B cell (primary cell): Measurements from ENCODE around the gene CCNB1IP1.

Experiments used
- EZH2 ChIP-seq: IDR thresholded peaks from 2 replicates; pipeline ENCODE4 v1.6.1; 2012; ENCODE audit warnings: borderline replicate concordance, low read depth, mild to moderate bottlenecking, moderate library complexity, low read length; ENCODE audit not compliant: insufficient read depth, poor library complexity, severe bottlenecking
- TF ChIP-seq, protein P1 (sequence below): fragments of 200-600 bp; IDR thresholded peaks from one replicate; pipeline ENCODE4 v1.8.0; 2022; ENCODE audit warnings: antibody characterized with exemption, mild to moderate bottlenecking

DNA sequence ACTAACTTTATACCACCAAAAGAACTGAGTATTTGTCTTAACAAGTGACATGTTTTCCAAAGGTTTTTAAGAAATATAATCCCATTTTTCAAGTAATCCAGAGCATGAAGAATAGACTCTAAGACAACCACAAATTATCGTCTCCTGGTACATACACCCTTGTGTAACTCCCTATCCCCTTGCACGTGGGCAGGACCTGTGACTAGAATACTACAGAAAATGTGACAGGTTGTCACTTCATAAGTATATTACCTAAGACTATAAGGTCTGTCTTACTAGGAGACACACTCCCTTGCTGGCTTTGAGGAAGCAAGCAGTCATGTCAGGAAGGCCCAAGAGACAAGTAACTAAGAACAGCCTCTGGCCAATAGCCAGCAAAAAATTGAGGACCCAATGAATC, 19.1 kb downstream of the CCNB1IP1 start:
- TF ChIP-seq, protein P1, sequence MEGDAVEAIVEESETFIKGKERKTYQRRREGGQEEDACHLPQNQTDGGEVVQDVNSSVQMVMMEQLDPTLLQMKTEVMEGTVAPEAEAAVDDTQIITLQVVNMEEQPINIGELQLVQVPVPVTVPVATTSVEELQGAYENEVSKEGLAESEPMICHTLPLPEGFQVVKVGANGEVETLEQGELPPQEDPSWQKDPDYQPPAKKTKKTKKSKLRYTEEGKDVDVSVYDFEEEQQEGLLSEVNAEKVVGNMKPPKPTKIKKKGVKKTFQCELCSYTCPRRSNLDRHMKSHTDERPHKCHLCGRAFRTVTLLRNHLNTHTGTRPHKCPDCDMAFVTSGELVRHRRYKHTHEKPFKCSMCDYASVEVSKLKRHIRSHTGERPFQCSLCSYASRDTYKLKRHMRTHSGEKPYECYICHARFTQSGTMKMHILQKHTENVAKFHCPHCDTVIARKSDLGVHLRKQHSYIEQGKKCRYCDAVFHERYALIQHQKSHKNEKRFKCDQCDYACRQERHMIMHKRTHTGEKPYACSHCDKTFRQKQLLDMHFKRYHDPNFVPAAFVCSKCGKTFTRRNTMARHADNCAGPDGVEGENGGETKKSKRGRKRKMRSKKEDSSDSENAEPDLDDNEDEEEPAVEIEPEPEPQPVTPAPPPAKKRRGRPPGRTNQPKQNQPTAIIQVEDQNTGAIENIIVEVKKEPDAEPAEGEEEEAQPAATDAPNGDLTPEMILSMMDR = no peak
- TF ChIP-seq EZH2 = no peak
